Measurements from ENCODE around the gene DOCK11. TPM values are rescaled to one million over a fixed set of nuclear protein-coding genes. Genes with fewer than 3 reads are reported as not detected.

The DOCK11 gene
- total and polyA plus RNA-seq, 2 donors from 2014 or later: 11.4 to 49.5 TPM

DNA sequence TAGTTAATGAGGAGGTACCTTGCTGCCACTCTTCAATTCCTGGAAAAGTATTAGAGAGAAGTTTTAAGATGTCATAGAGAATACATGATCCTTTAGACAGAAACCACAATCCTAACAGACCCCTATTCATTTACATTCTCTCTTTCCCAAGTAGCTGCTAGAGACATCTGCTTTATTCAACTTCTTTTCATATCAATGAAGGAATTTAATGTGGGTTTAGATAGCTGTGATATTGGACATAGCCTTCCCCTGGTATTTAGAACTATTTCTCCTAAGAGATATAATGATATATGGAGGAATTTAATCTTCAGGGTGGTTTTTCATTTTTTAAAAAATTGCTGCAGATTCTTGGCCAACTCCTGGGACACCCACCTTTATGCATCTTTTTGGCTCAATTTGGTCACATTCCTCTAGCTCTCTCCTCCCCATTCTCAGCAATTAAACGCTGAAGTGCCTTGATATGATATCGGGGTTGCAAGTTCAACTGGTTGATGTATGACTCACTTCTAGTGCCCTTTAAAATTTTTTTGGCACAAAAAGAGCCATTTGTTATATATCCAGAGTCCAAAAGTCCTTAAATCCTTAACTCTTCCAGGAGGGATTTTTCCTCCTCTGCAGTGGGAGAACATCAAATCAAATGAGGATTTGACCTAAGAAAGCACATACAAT is 57.6 kb downstream of the DOCK11 start:
- Histone ChIP-seq H3K4me1 (ENCODE audit: control insufficient read depth in 2 of 3, insufficient read depth in 2 of 3, low read depth in 1 of 3, low read length in 3 of 3) (no peaks in the 10 kb centered on the region), H3K27me3 (ENCODE audit: control insufficient read depth, insufficient read depth, low read length) (no peaks in the 10 kb centered on the region), H3K4me3 (ENCODE audit: low read length in 3 of 3) (no peak overlapping the region), H3K36me3 (ENCODE audit: control insufficient read depth in 2 of 3, insufficient read depth in 3 of 3, low read length in 3 of 3) (no peaks in the 10 kb centered on the region), H3K27ac (ENCODE audit: low read depth in 2 of 2, low read length in 2 of 2) (no peak overlapping the region), H3K9me3 (ENCODE audit: control insufficient read depth in 2 of 3, insufficient read depth in 1 of 3, low read length in 3 of 3) (no peaks in the 10 kb centered on the region), H3K9ac (ENCODE audit: low read length in 3 of 3) (no peak overlapping the region)
- TF ChIP-seq, protein P1, sequence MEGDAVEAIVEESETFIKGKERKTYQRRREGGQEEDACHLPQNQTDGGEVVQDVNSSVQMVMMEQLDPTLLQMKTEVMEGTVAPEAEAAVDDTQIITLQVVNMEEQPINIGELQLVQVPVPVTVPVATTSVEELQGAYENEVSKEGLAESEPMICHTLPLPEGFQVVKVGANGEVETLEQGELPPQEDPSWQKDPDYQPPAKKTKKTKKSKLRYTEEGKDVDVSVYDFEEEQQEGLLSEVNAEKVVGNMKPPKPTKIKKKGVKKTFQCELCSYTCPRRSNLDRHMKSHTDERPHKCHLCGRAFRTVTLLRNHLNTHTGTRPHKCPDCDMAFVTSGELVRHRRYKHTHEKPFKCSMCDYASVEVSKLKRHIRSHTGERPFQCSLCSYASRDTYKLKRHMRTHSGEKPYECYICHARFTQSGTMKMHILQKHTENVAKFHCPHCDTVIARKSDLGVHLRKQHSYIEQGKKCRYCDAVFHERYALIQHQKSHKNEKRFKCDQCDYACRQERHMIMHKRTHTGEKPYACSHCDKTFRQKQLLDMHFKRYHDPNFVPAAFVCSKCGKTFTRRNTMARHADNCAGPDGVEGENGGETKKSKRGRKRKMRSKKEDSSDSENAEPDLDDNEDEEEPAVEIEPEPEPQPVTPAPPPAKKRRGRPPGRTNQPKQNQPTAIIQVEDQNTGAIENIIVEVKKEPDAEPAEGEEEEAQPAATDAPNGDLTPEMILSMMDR (IDR thresholded peaks at IDR 0.05; ENCODE audit: borderline replicate concordance, extremely low read depth, insufficient read depth): no peak
- no peak for FAIRE-seq
- intact Hi-C loops (cut with DNase I): no loop called here
- DNase-seq: no peak

DNA sequence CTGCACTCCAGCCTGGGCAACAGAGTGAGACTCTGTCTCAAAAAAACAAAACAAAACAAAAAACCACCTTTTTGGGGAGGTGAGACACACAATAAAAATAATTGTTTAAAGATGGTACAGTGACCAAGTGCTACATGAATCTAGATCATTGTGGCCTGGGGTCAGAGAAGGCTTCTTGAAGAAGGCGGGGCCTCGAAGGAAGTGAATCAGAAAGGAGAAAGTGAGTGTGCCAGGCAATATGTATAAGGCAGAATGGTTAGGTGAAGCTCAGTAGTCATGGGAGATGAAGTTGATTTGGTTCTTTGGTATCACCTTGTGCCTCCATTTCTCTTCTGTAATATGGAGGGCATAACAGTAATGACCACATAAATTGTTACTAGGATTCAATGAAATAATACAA is 58.9 kb downstream of the DOCK11 start:
- intact Hi-C loops (cut with DNase I): no loop called here
- no peak overlapping the region for H3K27ac ChIP-seq (ENCODE audit: low read depth in 2 of 2, low read length in 2 of 2)
- TF ChIP-seq, protein P1 (IDR thresholded peaks at IDR 0.05; ENCODE audit: borderline replicate concordance, extremely low read depth, insufficient read depth): no peak
- no peak overlapping the region for H3K9ac ChIP-seq (ENCODE audit: low read length in 3 of 3)
- no peaks in the 10 kb centered on the region for H3K9me3 ChIP-seq (ENCODE audit: control insufficient read depth in 2 of 3, insufficient read depth in 1 of 3, low read length in 3 of 3)
- H3K4me3 ChIP-seq (ENCODE audit: low read length in 3 of 3): no peak overlapping the region
- no peaks in the 10 kb centered on the region for H3K36me3 ChIP-seq (ENCODE audit: control insufficient read depth in 2 of 3, insufficient read depth in 3 of 3, low read length in 3 of 3)
- FAIRE-seq (no peak), DNase-seq (no peak)
- no peaks in the 10 kb centered on the region for H3K4me1 ChIP-seq (ENCODE audit: control insufficient read depth in 2 of 3, insufficient read depth in 2 of 3, low read depth in 1 of 3, low read length in 3 of 3)
- H3K27me3 ChIP-seq (ENCODE audit: control insufficient read depth, insufficient read depth, low read length): no peaks in the 10 kb centered on the region

DNA sequence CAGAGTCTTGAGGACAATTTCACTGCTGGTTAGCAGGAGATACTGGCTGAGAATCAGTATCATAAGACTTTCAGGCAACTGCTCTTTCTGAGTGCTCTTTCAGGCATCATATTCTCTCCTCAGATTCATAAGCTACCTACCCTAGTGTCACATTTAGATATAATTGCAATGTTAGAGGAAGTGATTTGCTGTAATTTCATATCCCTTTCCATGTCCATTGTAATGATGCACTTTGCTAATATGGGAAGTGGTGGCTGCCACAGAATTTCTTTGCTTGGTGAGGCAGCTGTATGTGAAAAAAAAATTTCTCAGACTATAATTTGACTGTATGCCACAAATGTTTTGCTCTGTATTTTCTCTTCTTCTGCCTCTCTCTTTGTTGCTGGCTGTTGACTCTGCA is 63.3 kb downstream of the DOCK11 start:
- H3K27ac ChIP-seq (ENCODE audit: low read depth in 2 of 2, low read length in 2 of 2): no peak overlapping the region
- H3K4me3 ChIP-seq (ENCODE audit: low read length in 3 of 3): no peak overlapping the region
- H3K27me3 ChIP-seq (ENCODE audit: control insufficient read depth, insufficient read depth, low read length): no peaks in the 10 kb centered on the region
- H3K9ac ChIP-seq (ENCODE audit: low read length in 3 of 3): no peak overlapping the region
- no peak for DNase-seq
- FAIRE-seq: no peak
- intact Hi-C loops (cut with DNase I): no loop called here
- TF ChIP-seq, protein P1 (IDR thresholded peaks at IDR 0.05; ENCODE audit: borderline replicate concordance, extremely low read depth, insufficient read depth): no peak
- no peaks in the 10 kb centered on the region for H3K36me3 ChIP-seq (ENCODE audit: control insufficient read depth in 2 of 3, insufficient read depth in 3 of 3, low read length in 3 of 3)
- no peaks in the 10 kb centered on the region for H3K9me3 ChIP-seq (ENCODE audit: control insufficient read depth in 2 of 3, insufficient read depth in 1 of 3, low read length in 3 of 3)
- no peaks in the 10 kb centered on the region for H3K4me1 ChIP-seq (ENCODE audit: control insufficient read depth in 2 of 3, insufficient read depth in 2 of 3, low read depth in 1 of 3, low read length in 3 of 3)

DNA sequence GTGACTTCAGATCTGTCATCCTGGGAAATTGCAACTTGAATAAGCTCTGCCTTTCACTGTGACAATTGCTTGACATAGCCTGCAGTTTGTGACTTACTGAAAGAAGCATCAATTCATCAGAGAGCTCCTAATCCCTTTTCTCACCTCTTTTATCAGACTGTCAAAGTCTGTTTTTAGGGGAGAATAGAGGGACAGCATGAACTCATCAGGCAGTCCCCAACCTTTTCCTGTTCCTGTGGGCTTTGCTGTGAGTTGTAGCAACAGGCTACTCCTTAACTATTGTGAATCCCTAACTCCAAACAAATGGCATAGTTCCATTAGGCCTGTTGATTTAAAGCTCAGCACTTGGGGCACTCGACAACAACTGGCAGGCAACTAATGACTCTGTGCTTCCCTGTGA is 64.9 kb downstream of the DOCK11 start:
- TF ChIP-seq, protein P1 (IDR thresholded peaks at IDR 0.05; ENCODE audit: borderline replicate concordance, extremely low read depth, insufficient read depth): no peak
- Histone ChIP-seq H3K36me3 (ENCODE audit: control insufficient read depth in 2 of 3, insufficient read depth in 3 of 3, low read length in 3 of 3) (no peaks in the 10 kb centered on the region), H3K27me3 (ENCODE audit: control insufficient read depth, insufficient read depth, low read length) (no peaks in the 10 kb centered on the region), H3K4me3 (ENCODE audit: low read length in 3 of 3) (no peak overlapping the region), H3K27ac (ENCODE audit: low read depth in 2 of 2, low read length in 2 of 2) (no peak overlapping the region), H3K4me1 (ENCODE audit: control insufficient read depth in 2 of 3, insufficient read depth in 2 of 3, low read depth in 1 of 3, low read length in 3 of 3) (no peaks in the 10 kb centered on the region), H3K9me3 (ENCODE audit: control insufficient read depth in 2 of 3, insufficient read depth in 1 of 3, low read length in 3 of 3) (no peaks in the 10 kb centered on the region), H3K9ac (ENCODE audit: low read length in 3 of 3) (no peak overlapping the region)
- FAIRE-seq (no peak), DNase-seq (no peak)
- intact Hi-C loops (cut with DNase I): no loop called here
